HepG2 (cell line): Measurements from ENCODE around the gene CMAS. TPM values are rescaled to one million over a fixed set of nuclear protein-coding genes. Genes with fewer than 3 reads are reported as not detected.

Experiments
- ATAC-seq: fragments of 200-7000 bp; cut with Tn5 transposase; 3 replicates; pipeline ENCODE4 v1.9.1; 2020; ENCODE audit warnings: mild to moderate bottlenecking, moderate library complexity
- BruUV-seq: library from RNA; stranded (reverse); fragments of 400-500 nt; replicated peaks from 2 replicates; lab custom pipeline; 2021; lab: Mats Ljungman, UMichigan
- CTCF ChIA-PET: fragments of 300-600 bp; formaldehyde crosslinking; extraction: SDS; loops from one replicate; lab custom pipeline; 2021; ENCODE audit warnings: low total read pairs, inconsistent platforms, low intra/inter-chr PET ratio; lab: Yijun Ruan, JAX
- POLR2A ChIA-PET: fragments of 350-600 bp; sonication (Branson Sonifier 250); formaldehyde crosslinking; loops from one replicate; lab custom pipeline; 2020; ENCODE audit warnings: antibody characterized with exemption, inconsistent platforms; lab: Yijun Ruan, JAX
- DNase-seq: peaks from one replicate; pipeline ENCODE4 v3.0.0-alpha.2; 2015; ENCODE audit warnings: low spot score
- FAIRE-seq: peaks from 3 replicates; lab custom pipeline; 2011; peaks lifted over from hg19 to GRCh38; lab: Jason Lieb, UNC
- H2AFZ ChIP-seq: one replicate; pipeline ENCODE4 v1.6.1; 2011; ENCODE audit warnings: low read length, inconsistent platforms
- H3K27ac ChIP-seq: fragments of 300-600 bp; 3 replicates; pipeline ENCODE4 v1.8.0; 2011; ENCODE audit warnings: mixed run types, mild to moderate bottlenecking, mixed read lengths, low read length, inconsistent platforms; ENCODE audit not compliant: insufficient read depth; ENCODE audit errors: extremely low read length
- H3K27me3 ChIP-seq, 2 experiments: fragments of 200-600 bp in 1 of 2; 2 replicates in 1 of 2; 3 replicates in 1 of 2; pipeline versions ENCODE4 v1.6.0 to v1.8.0; 2011; ENCODE audit warnings: low read length in 2 of 2, mild to moderate bottlenecking in 2 of 2, moderate library complexity in 2 of 2, inconsistent platforms in 1 of 2; ENCODE audit not compliant: insufficient read depth in 2 of 2, control insufficient read depth in 1 of 2
- H3K36me3 ChIP-seq, 2 experiments: fragments of 200-600 bp in 1 of 2; replicated peaks in 1 of 2; 2 replicates in 1 of 2; 3 replicates in 1 of 2; pipeline versions ENCODE4 v1.5.1 to v1.8.0; 2011; ENCODE audit warnings: low read length in 2 of 2, inconsistent platforms in 1 of 2; ENCODE audit not compliant: insufficient read depth in 2 of 2, control insufficient read depth in 1 of 2
- H3K4me1 ChIP-seq: 2 replicates; pipeline ENCODE4 v1.5.1; 2012; ENCODE audit warnings: low read length, inconsistent platforms; ENCODE audit not compliant: insufficient read depth
- H3K4me2 ChIP-seq: 2 replicates; pipeline ENCODE4 v1.6.0; 2011; ENCODE audit warnings: low read depth, low read length, inconsistent platforms
- H3K4me3 ChIP-seq, 3 experiments: fragments of 200-600 bp in 1 of 3; sonication (generic), shearing (Covaris generic) in 1 of 3; replicated peaks in 1 of 3; 2 replicates each; pipeline ENCODE4 v1.5.1; 2011 to 2016; ENCODE audit warnings: low read length in 3 of 3, inconsistent platforms in 2 of 3, low read depth in 2 of 3, mild to moderate bottlenecking in 2 of 3, control low read depth in 1 of 3, mixed read lengths in 1 of 3; ENCODE audit not compliant: insufficient read depth in 1 of 3
- H3K79me2 ChIP-seq: one replicate; pipeline ENCODE4 v1.6.1; 2011; ENCODE audit warnings: low read length, inconsistent platforms; ENCODE audit not compliant: insufficient read depth
- H3K9ac ChIP-seq: 2 replicates; pipeline ENCODE4 v1.6.0; 2011; ENCODE audit warnings: mild to moderate bottlenecking, low read depth, low read length, inconsistent platforms; ENCODE audit not compliant: insufficient read depth
- H3K9me3 ChIP-seq: 2 replicates; pipeline ENCODE4 v1.5.1; 2012; ENCODE audit warnings: mild to moderate bottlenecking, low read length
- H4K20me1 ChIP-seq: 2 replicates; pipeline ENCODE4 v1.6.0; 2011; ENCODE audit warnings: inconsistent platforms, mild to moderate bottlenecking, low read length, moderate library complexity; ENCODE audit not compliant: insufficient read depth
- ETV5 ChIP-seq: IDR thresholded peaks from 2 replicates; pipeline ENCODE4 v1.6.1; 2018; ENCODE audit warnings: missing biosample characterization, missing genetic modification reagents, inconsistent platforms, borderline replicate concordance
- GABPA ChIP-seq, 2 experiments: IDR thresholded peaks; 2 replicates each; pipeline ENCODE4 v1.6.1; 2011 to 2016; ENCODE audit warnings: low read depth in 2 of 2, low read length in 1 of 2, missing biosample characterization in 1 of 2, missing genetic modification characterization in 1 of 2
- HHEX ChIP-seq: IDR thresholded peaks from 2 replicates; pipeline ENCODE4 v1.6.1; 2016; ENCODE audit warnings: control low read depth
- HNRNPK ChIP-seq: fragments of 200-400 bp; formaldehyde crosslinking; IDR thresholded peaks from 2 replicates; pipeline ENCODE4 v1.6.1; 2018; ENCODE audit warnings: low read length, low read depth, moderate library complexity, mild to moderate bottlenecking; ENCODE audit not compliant: poor library complexity, severe bottlenecking
- MEIS1 ChIP-seq: sonication (generic); formaldehyde crosslinking; IDR thresholded peaks from 2 replicates; pipeline ENCODE4 v1.9.0; 2021; ENCODE audit warnings: mild to moderate bottlenecking, missing genetic modification reagents, moderate library complexity, borderline replicate concordance
- MTERF4 ChIP-seq: sonication (generic); formaldehyde crosslinking; IDR thresholded peaks from 2 replicates; pipeline ENCODE4 v1.8.0; 2023; ENCODE audit warnings: mild to moderate bottlenecking, missing genetic modification reagents
- NFYC ChIP-seq: IDR thresholded peaks from 2 replicates; pipeline ENCODE4 v1.6.1; 2016; ENCODE audit warnings: missing genetic modification reagents, missing compliant biosample characterization
- RARA ChIP-seq: IDR thresholded peaks from 2 replicates; pipeline ENCODE4 v1.6.1; 2016; ENCODE audit warnings: missing genetic modification reagents, missing compliant biosample characterization
- SAFB2 ChIP-seq: sonication (generic); formaldehyde crosslinking; IDR thresholded peaks from 2 replicates; pipeline ENCODE4 v1.5.1; 2020; ENCODE audit warnings: missing genetic modification reagents, low read depth, mild to moderate bottlenecking, borderline replicate concordance
- SYNCRIP ChIP-seq: fragments of 200-400 bp; formaldehyde crosslinking; IDR thresholded peaks from 2 replicates; pipeline ENCODE4 v1.6.1; 2018; ENCODE audit warnings: mild to moderate bottlenecking, low read depth, low read length; ENCODE audit not compliant: insufficient read depth
- ZFP36 ChIP-seq: fragments of 150-350 bp; IDR thresholded peaks from 2 replicates; pipeline ENCODE4 v1.6.1; 2018; ENCODE audit warnings: borderline replicate concordance, low read length, low read depth; ENCODE audit not compliant: partially characterized antibody
- ZFP91 ChIP-seq: sonication (generic); formaldehyde crosslinking; IDR thresholded peaks from 2 replicates; pipeline ENCODE4 v1.9.0; 2022; ENCODE audit warnings: missing genetic modification reagents, mild to moderate bottlenecking, borderline replicate concordance
- ZNF296 ChIP-seq: sonication (generic); formaldehyde crosslinking; conservative IDR thresholded peaks from 2 replicates; pipeline ENCODE4 v1.5.0; 2020; ENCODE audit warnings: mild to moderate bottlenecking, missing genetic modification reagents
- ZNF3 ChIP-seq: IDR thresholded peaks from 2 replicates; pipeline ENCODE4 v1.7.0; 2017; ENCODE audit warnings: inconsistent platforms
- ZNF350 ChIP-seq: sonication (generic); formaldehyde crosslinking; IDR thresholded peaks from 2 replicates; pipeline ENCODE4 v1.4.0; 2020; ENCODE audit warnings: mild to moderate bottlenecking, low read depth, missing genetic modification reagents, borderline replicate concordance
- ZNF354B ChIP-seq: sonication (generic); formaldehyde crosslinking; IDR thresholded peaks from 2 replicates; pipeline ENCODE4 v1.8.0; 2022; ENCODE audit warnings: mild to moderate bottlenecking, missing genetic modification reagents
- ZNF619 ChIP-seq: sonication (generic); formaldehyde crosslinking; IDR thresholded peaks from 2 replicates; pipeline ENCODE4 v1.4.0; 2020; ENCODE audit warnings: mild to moderate bottlenecking, missing genetic modification reagents
- ZNF766 ChIP-seq: sonication (generic); formaldehyde crosslinking; IDR thresholded peaks from 2 replicates; pipeline ENCODE4 v1.5.0; 2020; ENCODE audit warnings: missing genetic modification reagents, borderline replicate concordance
- ZXDC ChIP-seq: sonication (generic); formaldehyde crosslinking; IDR thresholded peaks from 2 replicates; pipeline ENCODE4 v1.5.0; 2020; ENCODE audit warnings: mild to moderate bottlenecking, missing genetic modification reagents
- WGBS: methylation state at CpG from one replicate; pipeline ENCODE4 v1.1.6; 2017; ENCODE audit warnings: low lambda C conversion rate; 5-methylcytosine and 5-hydroxymethylcytosine counted together
- in situ Hi-C: cut with HindIII; loops from 2 replicates; pipeline ENCODE4 v1.10.0; 2017; ENCODE audit warnings: low pct_unique_long_range_greater_than_20kb; ENCODE audit not compliant: extremely low pct_ligation_motif_present
- intact Hi-C: fragments of 100-400 bp; cut with micrococcal nuclease; formaldehyde crosslinking; loops from one replicate; pipeline ENCODE4 v1.10.0; 2022; ENCODE audit not compliant: unreplicated experiment
- polyA plus RNA-seq, 8 experiments: library from polyadenylated mRNA; depleted of rRNA in 3 of 8; stranded (reverse) in 7 of 8; unstranded in 1 of 8; fragments of >200 nt; fragmentation: Illumina TruSeq in 4 of 8; extraction: Trizol in 4 of 8; gene quantifications; 2 replicates each; pipeline versions ENCODE4 v1.2.1 to v1.2.3, GENCODE V29; 2011 to 2016; ENCODE audit warnings: low read depth in 4 of 8, missing spikeins in 1 of 8, mixed read lengths in 1 of 8; ENCODE audit not compliant: insufficient read depth in 1 of 8
- total RNA-seq, 5 experiments: library from RNA; depleted of rRNA; stranded (reverse); fragments of >200 nt; fragmentation: Illumina TruSeq; extraction: Trizol; gene quantifications; 2 replicates each; pipeline ENCODE4 v1.2.3, GENCODE V29; 2016; ENCODE audit warnings: low read depth in 1 of 5

CMAS gene
- total and polyA plus RNA-seq, 2 of the 13 experiments (the other 11 are each of a cell fraction or from before 2014, with no cell fraction given), result 14.0 to 21.3 TPM

GRCh38 chr12:22014783-22015144 is 31.3 kb upstream of the CMAS start:
- H2AFZ ChIP-seq, result no peak overlapping the region
- H3K27ac ChIP-seq, result no peak overlapping the region
- in situ Hi-C loops (no loop called here), intact Hi-C loops (no loop called here)
- H3K27me3 ChIP-seq, result no peaks in the 10 kb centered on the region; a peak in 1 of 5 replicates
- H3K4me1 ChIP-seq, result peaks cover 8% of the 10 kb centered on the region
- no peak overlapping the region for H3K9ac ChIP-seq
- WGBS, result 15% methylated on average over 7 of the region's 7 CpGs
- POLR2A ChIA-PET, result no interaction called here
- no peaks in the 10 kb centered on the region for H4K20me1 ChIP-seq
- FAIRE-seq (no peak), ATAC-seq (no peak), DNase-seq (no peak)
- TF ChIP-seq RARA (CRISPR knock-in tag) (peak; percentile 69), ZNF766 (CRISPR knock-in tag) (no peak), HHEX (no peak), SAFB2 (no peak), SYNCRIP (no peak), ZNF619 (no peak), MEIS1 (no peak), ZNF354B (CRISPR knock-in tag) (no peak), ZFP91 (CRISPR knock-in tag) (no peak), ZXDC (no peak), NFYC (CRISPR knock-in tag) (no peak), ZNF3 (CRISPR knock-in tag) (no peak), GABPA (IDR thresholded peaks at IDR 0.05; ENCODE audit: low read depth, low read length) (no peak), GABPA (CRISPR knock-in tag; IDR thresholded peaks at IDR 0.05; ENCODE audit: low read depth) (peak; percentile 56), HNRNPK (no peak), ZNF296 (CRISPR knock-in tag) (no peak), ZFP36 (no peak), MTERF4 (no peak), ZNF350 (CRISPR knock-in tag) (no peak), ETV5 (CRISPR knock-in tag) (peak; percentile 39; the same call in 1 of the 2 replicates)
- CTCF ChIA-PET, result no interaction called here
- H3K36me3 ChIP-seq, result no peaks in the 10 kb centered on the region
- H3K79me2 ChIP-seq, result no peaks in the 10 kb centered on the region
- no peaks in the 10 kb centered on the region for H3K9me3 ChIP-seq
- no peak overlapping the region for H3K4me3 ChIP-seq
- BruUV-seq, result no TSS peak
- peak overlapping the region; percentile 5; the same call in 1 of the 2 replicates for H3K4me2 ChIP-seq
